K562 (cell line): Measurements from ENCODE around the gene TBX6. TPM values are rescaled to one million over a fixed set of nuclear protein-coding genes. Genes with fewer than 3 reads are reported as not detected.

Experiments
- C11orf30 ChIP-seq: fragments of 450-650 bp; IDR thresholded peaks from 2 replicates; pipeline ENCODE4 v1.6.1; 2016; ENCODE audit warnings: low read depth, mild to moderate bottlenecking
- CBX1 ChIP-seq: sonication (generic); IDR thresholded peaks from 2 replicates; pipeline ENCODE4 v1.6.1; 2016; ENCODE audit warnings: antibody characterized with exemption, low read depth, mild to moderate bottlenecking
- CHD2 ChIP-seq: IDR thresholded peaks from 2 replicates; pipeline ENCODE4 v1.6.1; 2011; ENCODE audit warnings: low read depth, low read length
- DMBX1 ChIP-seq: fragments of 250-450 bp; sonication (Bioruptor Pico); IDR thresholded peaks from 2 replicates; pipeline ENCODE4 v1.8.0; 2022; ENCODE audit warnings: inconsistent platforms, mild to moderate bottlenecking, moderate library complexity, borderline replicate concordance
- E2F4 ChIP-seq: sonication (generic); formaldehyde crosslinking; IDR thresholded peaks from 2 replicates; pipeline ENCODE4 v1.8.0; 2022; ENCODE audit warnings: mild to moderate bottlenecking, low read depth, missing genetic modification reagents
- GTF2E2 ChIP-seq: fragments of 200-800 bp; sonication (Bioruptor generic); IDR thresholded peaks from 2 replicates; pipeline ENCODE4 v1.6.1; 2016; ENCODE audit warnings: missing genetic modification characterization, missing compliant biosample characterization
- HMG20A ChIP-seq: fragments of 450-650 bp; formaldehyde crosslinking; conservative IDR thresholded peaks from 2 replicates; pipeline ENCODE4 v1.4.0; 2020; ENCODE audit warnings: mild to moderate bottlenecking, mixed read lengths
- IRF1 ChIP-seq: sonication (generic); formaldehyde crosslinking; IDR thresholded peaks from 2 replicates; pipeline ENCODE4 v1.8.0; 2022; ENCODE audit warnings: missing genetic modification reagents, mild to moderate bottlenecking, borderline replicate concordance
- MAFK ChIP-seq: IDR thresholded peaks from 2 replicates; pipeline ENCODE4 v1.6.1; 2011; ENCODE audit warnings: low read length, improper control_type of control experiment
- MYBL2 ChIP-seq, 2 experiments: fragments of 450-650 bp in 1 of 2; sonication (generic) in 1 of 2; formaldehyde crosslinking in 1 of 2; IDR thresholded peaks; 2 replicates each; pipeline versions ENCODE4 v1.6.1 to v1.8.1; 2017 to 2022; ENCODE audit warnings: borderline replicate concordance in 1 of 2, inconsistent platforms in 1 of 2, low read depth in 1 of 2, mild to moderate bottlenecking in 1 of 2, missing genetic modification reagents in 1 of 2, moderate library complexity in 1 of 2
- MYC ChIP-seq, 2 experiments: fragments of 250-450 bp in 1 of 2; sonication (Bioruptor Pico) in 1 of 2; IDR thresholded peaks; 2 replicates each; pipeline versions ENCODE4 v1.5.1 to v1.6.1; 2012 to 2021; ENCODE audit warnings: low read depth in 2 of 2, borderline replicate concordance in 1 of 2, improper control_type of control experiment in 1 of 2, low read length in 1 of 2, mild to moderate bottlenecking in 1 of 2, moderate library complexity in 1 of 2
- NFE2 ChIP-seq: IDR thresholded peaks from 2 replicates; pipeline ENCODE4 v1.6.1; 2014; ENCODE audit warnings: antibody characterized with exemption, low read depth
- NFRKB ChIP-seq: fragments of 450-650 bp; IDR thresholded peaks from 2 replicates; pipeline ENCODE4 v1.6.1; 2016; ENCODE audit warnings: low read depth
- PHB2 ChIP-seq: fragments of 450-650 bp; IDR thresholded peaks from 2 replicates; pipeline ENCODE4 v1.6.1; 2017; ENCODE audit warnings: low read depth
- PYGO2 ChIP-seq: fragments of 450-650 bp; IDR thresholded peaks from 2 replicates; pipeline ENCODE4 v1.6.1; 2016; ENCODE audit warnings: mild to moderate bottlenecking, missing genetic modification characterization, moderate library complexity, missing compliant biosample characterization
- SMC3 ChIP-seq: conservative IDR thresholded peaks from 2 replicates; pipeline ENCODE4 v1.6.1; 2011; ENCODE audit warnings: low read depth, low read length, improper control_type of control experiment; ENCODE audit not compliant: insufficient read depth
- ZNF184 ChIP-seq: sonication (generic); formaldehyde crosslinking; IDR thresholded peaks from 2 replicates; pipeline ENCODE4 v1.5.0; 2020; ENCODE audit warnings: missing genetic modification reagents
- ZNF316 ChIP-seq: fragments of 450-650 bp; IDR thresholded peaks from 2 replicates; pipeline ENCODE4 v1.6.1; 2016
- ZSCAN32 ChIP-seq: fragments of 450-650 bp; formaldehyde crosslinking; IDR thresholded peaks from 2 replicates; pipeline ENCODE4 v1.4.0; 2020; ENCODE audit warnings: mild to moderate bottlenecking, moderate library complexity
- polyA plus RNA-seq, 8 experiments: library from polyadenylated mRNA; depleted of rRNA in 4 of 8; stranded (reverse) in 5 of 8; unstranded in 3 of 8; fragments of >200 nt; fragmentation: Nextera tagmentation in 2 of 8; fragmentation: Illumina TruSeq in 1 of 8; extraction: Ambion mirVana in 2 of 8; extraction: Trizol in 1 of 8; gene quantifications; 2 replicates each; pipeline versions ENCODE4 v1.2.1 to v1.2.3, GENCODE V29; 2011 to 2014; ENCODE audit warnings: inconsistent platforms in 1 of 8, missing spikeins in 1 of 8
- total RNA-seq, 7 experiments: library from RNA; depleted of rRNA in 6 of 7; stranded (reverse); fragments of >200 nt in 6 of 7; fragmentation: Illumina TruSeq in 2 of 7; extraction: Trizol in 2 of 7; gene quantifications; 2 replicates each; pipeline versions ENCODE4 v1.2.1 to v1.2.3, GENCODE V29; 2011 to 2021; ENCODE audit warnings: low replicate concordance in 1 of 7
- TF ChIP-seq, protein P1 (sequence below): fragments of 250-450 bp; sonication (Bioruptor Pico); IDR thresholded peaks from 2 replicates; pipeline ENCODE4 v1.5.1; 2021; ENCODE audit warnings: mild to moderate bottlenecking
- TF ChIP-seq, protein P2 (sequence below): fragments of 450-650 bp; IDR thresholded peaks from 2 replicates; pipeline ENCODE4 v1.6.1; 2018; ENCODE audit warnings: mild to moderate bottlenecking, low read depth; ENCODE audit not compliant: partially characterized antibody
- TF ChIP-seq, protein P3 (sequence below): fragments of 450-650 bp; IDR thresholded peaks from 2 replicates; pipeline ENCODE4 v1.6.1; 2016; ENCODE audit warnings: borderline replicate concordance

Gene TBX6
- total and polyA plus RNA-seq, 9 of the 15 experiments (the other 6 are each of a cell fraction or from before 2014, with no cell fraction given): 0.07 to 0.58 (median 0.11) TPM; not detected in 2

DNA sequence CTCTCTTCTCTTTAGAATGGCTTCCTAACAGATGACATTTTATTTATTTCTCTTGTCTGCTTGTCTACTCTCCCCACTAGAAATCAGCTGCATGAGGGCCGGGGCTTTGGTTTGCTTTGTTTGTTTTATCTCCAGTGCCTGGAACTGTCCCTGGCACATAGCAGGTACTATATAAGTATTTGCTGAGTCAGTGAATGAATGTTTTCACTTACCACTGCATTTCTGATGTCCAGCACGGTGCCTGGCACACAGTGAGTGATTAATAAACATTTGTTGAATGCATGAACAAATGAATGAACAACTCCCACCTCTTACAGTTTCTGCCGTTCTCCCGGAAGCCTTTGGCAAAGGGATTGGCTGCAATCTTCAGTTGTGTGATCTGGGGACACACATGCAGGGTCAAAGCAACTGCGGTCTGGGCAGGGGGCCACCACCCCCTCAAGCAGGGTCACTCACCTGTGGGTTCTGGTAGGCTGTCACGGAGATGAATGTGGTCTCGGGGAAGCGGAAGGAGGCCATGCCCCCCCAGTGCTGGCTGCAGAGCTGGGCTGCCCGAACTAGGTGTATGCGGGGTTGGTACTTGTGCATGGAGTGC lies 3.4 kb downstream of the TBX6 start (continued):
- TF ChIP-seq, protein P1, sequence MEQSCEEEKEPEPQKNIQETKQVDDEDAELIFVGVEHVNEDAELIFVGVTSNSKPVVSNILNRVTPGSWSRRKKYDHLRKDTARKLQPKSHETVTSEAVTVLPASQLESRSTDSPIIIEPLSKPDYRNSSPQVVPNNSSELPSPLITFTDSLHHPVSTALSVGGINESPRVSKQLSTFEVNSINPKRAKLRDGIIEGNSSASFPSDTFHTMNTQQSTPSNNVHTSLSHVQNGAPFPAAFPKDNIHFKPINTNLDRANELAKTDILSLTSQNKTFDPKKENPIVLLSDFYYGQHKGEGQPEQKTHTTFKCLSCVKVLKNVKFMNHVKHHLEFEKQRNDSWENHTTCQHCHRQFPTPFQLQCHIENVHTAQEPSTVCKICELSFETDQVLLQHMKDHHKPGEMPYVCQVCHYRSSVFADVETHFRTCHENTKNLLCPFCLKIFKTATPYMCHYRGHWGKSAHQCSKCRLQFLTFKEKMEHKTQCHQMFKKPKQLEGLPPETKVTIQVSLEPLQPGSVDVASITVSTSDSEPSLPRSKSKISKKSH: no peak
- TF ChIP-seq PHB2 (no peak), PYGO2 (no peak), MYC (IDR thresholded peaks at IDR 0.05; ENCODE audit: low read depth, low read length) (no peak), MYC (CRISPR knock-in tag; IDR thresholded peaks at IDR 0.05; ENCODE audit: borderline replicate concordance, low read depth) (no peak), NFRKB (no peak), CBX1 (no peak), GTF2E2 (no peak), HMG20A (no peak), CHD2 (no peak), C11orf30 (peak; percentile 83), MAFK (peak; percentile 65), NFE2 (0 out of 2 replicates have a peak, but pooled peaks have one; percentile 8), SMC3 (no peak), ZNF316 (peak; percentile 93), ZNF184 (no peak), ZSCAN32 (CRISPR knock-in tag) (no peak), DMBX1 (CRISPR knock-in tag) (no peak), E2F4 (no peak), IRF1 (CRISPR knock-in tag) (no peak), MYBL2 (IDR thresholded peaks at IDR 0.05; ENCODE audit: low read depth) (no peak), MYBL2 (CRISPR knock-in tag; IDR thresholded peaks at IDR 0.05; ENCODE audit: borderline replicate concordance) (no peak)
- TF ChIP-seq, protein P2, sequence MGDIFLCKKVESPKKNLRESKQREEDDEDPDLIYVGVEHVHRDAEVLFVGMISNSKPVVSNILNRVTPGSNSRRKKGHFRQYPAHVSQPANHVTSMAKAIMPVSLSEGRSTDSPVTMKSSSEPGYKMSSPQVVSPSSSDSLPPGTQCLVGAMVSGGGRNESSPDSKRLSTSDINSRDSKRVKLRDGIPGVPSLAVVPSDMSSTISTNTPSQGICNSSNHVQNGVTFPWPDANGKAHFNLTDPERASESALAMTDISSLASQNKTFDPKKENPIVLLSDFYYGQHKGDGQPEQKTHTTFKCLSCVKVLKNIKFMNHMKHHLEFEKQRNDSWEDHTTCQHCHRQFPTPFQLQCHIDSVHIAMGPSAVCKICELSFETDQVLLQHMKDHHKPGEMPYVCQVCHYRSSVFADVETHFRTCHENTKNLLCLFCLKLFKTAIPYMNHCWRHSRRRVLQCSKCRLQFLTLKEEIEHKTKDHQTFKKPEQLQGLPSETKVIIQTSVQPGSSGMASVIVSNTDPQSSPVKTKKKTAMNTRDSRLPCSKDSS: no peak
- TF ChIP-seq, protein P3, sequence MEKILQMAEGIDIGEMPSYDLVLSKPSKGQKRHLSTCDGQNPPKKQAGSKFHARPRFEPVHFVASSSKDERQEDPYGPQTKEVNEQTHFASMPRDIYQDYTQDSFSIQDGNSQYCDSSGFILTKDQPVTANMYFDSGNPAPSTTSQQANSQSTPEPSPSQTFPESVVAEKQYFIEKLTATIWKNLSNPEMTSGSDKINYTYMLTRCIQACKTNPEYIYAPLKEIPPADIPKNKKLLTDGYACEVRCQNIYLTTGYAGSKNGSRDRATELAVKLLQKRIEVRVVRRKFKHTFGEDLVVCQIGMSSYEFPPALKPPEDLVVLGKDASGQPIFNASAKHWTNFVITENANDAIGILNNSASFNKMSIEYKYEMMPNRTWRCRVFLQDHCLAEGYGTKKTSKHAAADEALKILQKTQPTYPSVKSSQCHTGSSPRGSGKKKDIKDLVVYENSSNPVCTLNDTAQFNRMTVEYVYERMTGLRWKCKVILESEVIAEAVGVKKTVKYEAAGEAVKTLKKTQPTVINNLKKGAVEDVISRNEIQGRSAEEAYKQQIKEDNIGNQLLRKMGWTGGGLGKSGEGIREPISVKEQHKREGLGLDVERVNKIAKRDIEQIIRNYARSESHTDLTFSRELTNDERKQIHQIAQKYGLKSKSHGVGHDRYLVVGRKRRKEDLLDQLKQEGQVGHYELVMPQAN: no peak
